Fibroblast of pulmonary artery (primary cell): ENCODE results near the gene CABCOCO1.
"Not testable (repeated sequence)": the region's sequence is repeated elsewhere in the genome, so short reads cannot be mapped to it uniquely, and the experiment has no call there.

Source experiments
- DNase-seq: peaks from one replicate; pipeline ENCODE4 v3.0.0-alpha.2; 2010; ENCODE audit warnings: low read depth
- H3K4me3 ChIP-seq: replicated peaks from 2 replicates; pipeline ENCODE4 v1.5.1; 2011; ENCODE audit warnings: low read depth, mild to moderate bottlenecking, control low read depth, low read length, moderate library complexity
- CTCF ChIP-seq: IDR thresholded peaks from 2 replicates; pipeline ENCODE4 v1.5.1; 2011; ENCODE audit warnings: mild to moderate bottlenecking, control low read depth, low read length, inconsistent platforms; ENCODE audit errors: missing control alignments

Gene CABCOCO1

GRCh38 chr10:61705022-61705613 is 42.4 kb downstream of the CABCOCO1 start:
- TF ChIP-seq CTCF: no peak
- no peak for DNase-seq
- H3K4me3 ChIP-seq: no peak overlapping the region

DNA sequence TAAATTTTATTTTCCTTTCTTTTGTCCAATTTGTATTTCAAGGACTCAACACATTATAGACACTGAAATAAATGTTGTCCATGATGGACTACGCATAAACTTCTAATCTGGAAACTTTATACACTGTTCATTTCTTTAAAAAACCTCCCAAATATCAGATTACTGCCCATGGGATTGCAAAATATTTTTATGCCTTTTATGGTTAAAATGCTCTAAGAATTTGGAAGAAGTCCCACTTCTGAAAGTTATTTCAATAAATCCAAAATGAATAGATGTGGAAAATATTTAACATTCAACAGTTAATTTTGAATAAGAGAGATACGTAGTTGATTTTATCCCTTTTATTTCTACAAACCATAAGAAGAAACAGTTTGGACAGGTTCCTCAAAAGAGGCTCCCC is 46.1 kb downstream of the CABCOCO1 start:
- TF ChIP-seq CTCF: no peak
- DNase-seq: peak; percentile 14
- H3K4me3 ChIP-seq: no peak overlapping the region

- H3K4me3 ChIP-seq, DNase-seq: not testable (repeated sequence)
These were observed 49.4 kb downstream of the CABCOCO1 start for GRCh38 chr10:61712105-61712504.

DNA sequence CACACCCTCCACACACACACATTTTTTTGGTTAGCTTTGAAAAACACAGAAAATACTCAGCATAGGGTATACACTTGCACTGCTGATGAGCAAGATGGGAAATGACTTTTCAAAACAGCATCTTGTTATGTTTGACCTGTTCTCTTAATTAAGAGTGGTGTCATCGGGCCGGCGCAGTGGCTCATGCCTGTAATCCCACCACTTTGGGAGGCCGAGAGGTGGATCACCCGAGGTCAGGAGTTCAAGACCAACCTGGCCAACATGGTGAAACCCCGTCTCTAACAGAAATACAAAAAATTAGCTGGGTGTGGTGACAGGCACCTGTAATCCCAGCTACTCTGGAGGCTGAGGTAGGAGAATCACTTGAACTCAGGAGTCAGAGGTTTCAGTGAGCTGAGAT is 56.7 kb downstream of the CABCOCO1 start:
- DNase-seq, H3K4me3 ChIP-seq: not testable (repeated sequence)

DNA sequence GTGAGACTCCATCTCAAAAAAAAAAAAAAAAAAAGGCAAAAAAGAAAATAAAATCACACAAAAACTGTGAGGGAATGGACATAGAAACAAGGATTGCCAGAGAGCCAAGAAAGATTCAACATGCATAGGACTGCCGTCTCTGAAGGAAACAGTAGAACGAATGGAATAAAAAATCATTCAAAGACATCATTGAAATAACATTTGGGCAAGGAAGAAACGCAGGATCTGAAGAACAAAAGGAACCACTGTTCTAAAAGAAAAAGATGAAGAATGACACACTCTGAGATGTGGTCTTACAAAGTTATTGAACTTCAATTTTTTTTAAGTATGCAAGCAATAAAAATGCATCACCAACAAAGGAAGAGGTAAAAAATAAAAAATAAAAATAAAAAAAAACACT is 57.2 kb downstream of the CABCOCO1 start:
- TF ChIP-seq CTCF: no peak
- DNase-seq: no peak
- no peak overlapping the region for H3K4me3 ChIP-seq

DNA sequence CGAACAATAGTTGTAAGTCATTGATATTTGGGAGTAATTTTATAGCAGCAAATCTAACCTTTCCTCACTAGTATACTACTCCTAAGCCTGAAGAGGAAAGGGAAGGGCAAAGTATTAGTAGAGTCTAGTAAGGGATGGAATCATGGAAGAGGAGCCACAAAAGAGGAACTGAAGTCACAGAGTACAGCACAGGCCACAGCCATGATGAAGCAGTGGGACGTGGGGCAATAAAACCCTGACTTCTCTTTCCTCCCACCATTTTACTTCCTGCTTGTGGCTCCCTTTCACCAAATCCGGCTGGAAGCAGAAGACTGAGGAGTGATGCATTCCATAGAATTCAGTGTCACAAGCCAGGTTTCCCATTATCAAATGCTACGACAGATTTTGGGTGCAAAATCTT is 58.7 kb downstream of the CABCOCO1 start:
- no peak for DNase-seq
- H3K4me3 ChIP-seq: no peak overlapping the region
- no peak for TF ChIP-seq CTCF

GRCh38 chr10:61725221-61725620 is 62.5 kb downstream of the CABCOCO1 start:
- H3K4me3 ChIP-seq, DNase-seq: not testable (repeated sequence)

DNA sequence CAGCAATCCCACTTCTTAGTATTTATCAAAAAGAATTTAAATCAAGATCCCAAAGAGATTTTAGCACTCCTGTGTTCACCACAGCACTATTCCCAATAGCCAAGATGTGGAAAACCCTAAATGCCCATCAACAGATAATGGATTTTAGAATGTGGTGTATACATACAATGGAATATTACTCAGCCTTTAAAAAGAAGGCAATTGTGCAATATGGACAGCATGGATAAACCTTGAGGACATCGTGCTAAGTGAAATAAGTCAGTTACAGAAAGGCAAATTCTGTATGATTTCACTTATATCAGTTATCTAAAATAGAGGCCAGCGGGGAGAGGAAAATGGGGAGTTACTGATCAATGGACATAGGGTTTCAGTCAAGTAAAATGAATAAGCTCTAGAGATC is 66.9 kb downstream of the CABCOCO1 start:
- no peak for TF ChIP-seq CTCF
- no peak overlapping the region for H3K4me3 ChIP-seq
- DNase-seq: no peak

DNA sequence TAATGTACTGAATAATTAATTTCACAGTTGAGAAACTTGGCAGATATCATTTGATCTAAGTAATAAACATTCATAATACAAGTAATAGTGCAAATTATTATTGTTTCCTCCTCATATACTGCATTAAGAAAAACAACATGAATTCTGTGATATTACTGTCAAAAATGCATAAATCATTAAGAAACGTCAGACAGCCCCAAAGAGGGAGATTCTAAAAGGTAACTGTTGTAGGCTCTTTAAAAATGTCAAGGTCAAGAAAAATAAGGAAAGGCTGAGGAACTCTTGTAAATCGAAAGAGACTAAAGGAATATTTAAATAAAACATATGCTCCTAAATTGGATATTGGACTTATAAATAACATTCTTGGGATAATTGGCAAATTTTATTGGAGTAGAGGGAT is 67.9 kb downstream of the CABCOCO1 start:
- TF ChIP-seq CTCF: no peak
- no peak overlapping the region for H3K4me3 ChIP-seq
- DNase-seq: no peak
